ENCODE data around the gene LETM1. TPM values are rescaled to one million over a fixed set of nuclear protein-coding genes. Genes with fewer than 3 reads are reported as not detected.

LETM1 gene
- total and polyA plus RNA-seq, 2 of the 13 experiments (the other 11 are each of a cell fraction or from before 2014, with no cell fraction given), result 9.7 to 41.6 TPM

DNA sequence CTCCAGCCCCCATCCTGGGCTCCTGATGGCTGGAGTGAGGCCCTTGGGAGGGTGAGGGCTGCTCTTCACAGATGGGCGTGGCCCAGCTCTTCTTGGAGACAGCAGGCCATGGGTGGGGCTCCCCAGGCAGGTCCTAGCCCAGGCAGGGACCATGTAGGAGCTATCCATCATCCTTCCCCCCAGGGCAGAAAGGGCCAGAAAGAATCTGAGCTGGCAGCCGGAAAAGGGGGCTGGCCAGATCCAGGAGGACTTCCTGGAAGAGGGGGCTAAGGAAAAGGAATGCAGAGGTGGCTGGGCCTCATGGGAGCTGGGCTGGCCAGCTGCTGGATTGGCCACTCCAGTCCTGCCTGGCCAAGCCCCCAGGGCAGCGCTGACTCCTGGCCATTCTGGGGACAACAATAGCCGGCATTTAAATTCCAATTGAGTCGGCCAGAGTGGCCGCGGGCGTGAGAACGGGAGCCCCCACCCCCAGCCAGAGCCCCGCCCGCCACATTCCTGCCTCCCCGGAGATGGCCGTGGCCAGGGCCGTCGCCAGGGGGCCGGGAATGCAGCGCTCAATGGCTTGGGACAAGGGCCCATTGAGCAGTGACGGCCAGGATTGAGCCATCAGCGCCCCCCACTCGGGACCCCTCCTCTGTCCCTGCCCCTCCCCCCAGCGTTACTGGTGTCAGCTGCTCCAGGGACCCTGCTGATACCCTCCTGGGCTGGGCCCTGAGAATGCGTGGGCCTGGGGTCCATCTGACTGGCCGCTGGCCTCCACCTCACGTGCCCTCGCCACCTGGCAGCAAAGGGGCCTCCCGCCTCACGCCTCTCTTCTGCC, 77.9 kb downstream of the LETM1 start (continued):
- no peak for TF ChIP-seq SMAD1 (CRISPR knock-in tag; IDR thresholded peaks at IDR 0.05; ENCODE audit: borderline replicate concordance, low read depth)
- TF ChIP-seq, protein P1, sequence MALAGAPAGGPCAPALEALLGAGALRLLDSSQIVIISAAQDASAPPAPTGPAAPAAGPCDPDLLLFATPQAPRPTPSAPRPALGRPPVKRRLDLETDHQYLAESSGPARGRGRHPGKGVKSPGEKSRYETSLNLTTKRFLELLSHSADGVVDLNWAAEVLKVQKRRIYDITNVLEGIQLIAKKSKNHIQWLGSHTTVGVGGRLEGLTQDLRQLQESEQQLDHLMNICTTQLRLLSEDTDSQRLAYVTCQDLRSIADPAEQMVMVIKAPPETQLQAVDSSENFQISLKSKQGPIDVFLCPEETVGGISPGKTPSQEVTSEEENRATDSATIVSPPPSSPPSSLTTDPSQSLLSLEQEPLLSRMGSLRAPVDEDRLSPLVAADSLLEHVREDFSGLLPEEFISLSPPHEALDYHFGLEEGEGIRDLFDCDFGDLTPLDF (CRISPR knock-in tag; IDR thresholded peaks at IDR 0.05), result no peak
- TF ChIP-seq ZNF501 (CRISPR knock-in tag; IDR thresholded peaks at IDR 0.05), result no peak
- TF ChIP-seq, protein P2, sequence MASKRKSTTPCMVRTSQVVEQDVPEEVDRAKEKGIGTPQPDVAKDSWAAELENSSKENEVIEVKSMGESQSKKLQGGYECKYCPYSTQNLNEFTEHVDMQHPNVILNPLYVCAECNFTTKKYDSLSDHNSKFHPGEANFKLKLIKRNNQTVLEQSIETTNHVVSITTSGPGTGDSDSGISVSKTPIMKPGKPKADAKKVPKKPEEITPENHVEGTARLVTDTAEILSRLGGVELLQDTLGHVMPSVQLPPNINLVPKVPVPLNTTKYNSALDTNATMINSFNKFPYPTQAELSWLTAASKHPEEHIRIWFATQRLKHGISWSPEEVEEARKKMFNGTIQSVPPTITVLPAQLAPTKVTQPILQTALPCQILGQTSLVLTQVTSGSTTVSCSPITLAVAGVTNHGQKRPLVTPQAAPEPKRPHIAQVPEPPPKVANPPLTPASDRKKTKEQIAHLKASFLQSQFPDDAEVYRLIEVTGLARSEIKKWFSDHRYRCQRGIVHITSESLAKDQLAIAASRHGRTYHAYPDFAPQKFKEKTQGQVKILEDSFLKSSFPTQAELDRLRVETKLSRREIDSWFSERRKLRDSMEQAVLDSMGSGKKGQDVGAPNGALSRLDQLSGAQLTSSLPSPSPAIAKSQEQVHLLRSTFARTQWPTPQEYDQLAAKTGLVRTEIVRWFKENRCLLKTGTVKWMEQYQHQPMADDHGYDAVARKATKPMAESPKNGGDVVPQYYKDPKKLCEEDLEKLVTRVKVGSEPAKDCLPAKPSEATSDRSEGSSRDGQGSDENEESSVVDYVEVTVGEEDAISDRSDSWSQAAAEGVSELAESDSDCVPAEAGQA (IDR thresholded peaks at IDR 0.05; ENCODE audit: low read depth), result no peak
- TF ChIP-seq, protein P2 (CRISPR knock-in tag; IDR thresholded peaks at IDR 0.05; ENCODE audit: borderline replicate concordance), result 0 out of 2 replicates have a peak, but pooled peaks have one; percentile 31
- no peak for TF ChIP-seq ZNF749 (CRISPR knock-in tag; IDR thresholded peaks at IDR 0.05; ENCODE audit: borderline replicate concordance)
- TF ChIP-seq, protein P3, sequence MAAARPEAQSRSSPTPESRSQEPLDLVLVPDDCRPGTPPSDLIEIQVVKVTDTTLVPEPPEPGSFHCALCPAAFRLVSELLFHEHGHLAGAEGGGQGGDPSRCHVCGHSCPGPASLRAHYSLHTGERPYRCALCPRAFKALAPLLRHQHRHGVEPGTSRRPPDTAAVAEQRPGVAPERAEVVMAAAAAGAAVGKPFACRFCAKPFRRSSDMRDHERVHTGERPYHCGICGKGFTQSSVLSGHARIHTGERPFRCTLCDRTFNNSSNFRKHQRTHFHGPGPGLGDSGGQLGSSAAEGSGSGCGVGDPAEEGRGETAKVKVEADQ (CRISPR knock-in tag; IDR thresholded peaks at IDR 0.05; ENCODE audit: borderline replicate concordance), result no peak; the same call in 1 of the 2 replicates
- TF ChIP-seq KDM5B (CRISPR knock-in tag; IDR thresholded peaks at IDR 0.05; ENCODE audit: borderline replicate concordance), result no peak
- TF ChIP-seq ZFP82 (CRISPR knock-in tag; IDR thresholded peaks at IDR 0.05; ENCODE audit: borderline replicate concordance), result no peak
- TF ChIP-seq, protein P4, sequence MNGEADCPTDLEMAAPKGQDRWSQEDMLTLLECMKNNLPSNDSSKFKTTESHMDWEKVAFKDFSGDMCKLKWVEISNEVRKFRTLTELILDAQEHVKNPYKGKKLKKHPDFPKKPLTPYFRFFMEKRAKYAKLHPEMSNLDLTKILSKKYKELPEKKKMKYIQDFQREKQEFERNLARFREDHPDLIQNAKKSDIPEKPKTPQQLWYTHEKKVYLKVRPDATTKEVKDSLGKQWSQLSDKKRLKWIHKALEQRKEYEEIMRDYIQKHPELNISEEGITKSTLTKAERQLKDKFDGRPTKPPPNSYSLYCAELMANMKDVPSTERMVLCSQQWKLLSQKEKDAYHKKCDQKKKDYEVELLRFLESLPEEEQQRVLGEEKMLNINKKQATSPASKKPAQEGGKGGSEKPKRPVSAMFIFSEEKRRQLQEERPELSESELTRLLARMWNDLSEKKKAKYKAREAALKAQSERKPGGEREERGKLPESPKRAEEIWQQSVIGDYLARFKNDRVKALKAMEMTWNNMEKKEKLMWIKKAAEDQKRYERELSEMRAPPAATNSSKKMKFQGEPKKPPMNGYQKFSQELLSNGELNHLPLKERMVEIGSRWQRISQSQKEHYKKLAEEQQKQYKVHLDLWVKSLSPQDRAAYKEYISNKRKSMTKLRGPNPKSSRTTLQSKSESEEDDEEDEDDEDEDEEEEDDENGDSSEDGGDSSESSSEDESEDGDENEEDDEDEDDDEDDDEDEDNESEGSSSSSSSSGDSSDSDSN (CRISPR knock-in tag; IDR thresholded peaks at IDR 0.05), result peak; percentile 26; the same call in 1 of the 2 replicates
- TF ChIP-seq, protein P5, sequence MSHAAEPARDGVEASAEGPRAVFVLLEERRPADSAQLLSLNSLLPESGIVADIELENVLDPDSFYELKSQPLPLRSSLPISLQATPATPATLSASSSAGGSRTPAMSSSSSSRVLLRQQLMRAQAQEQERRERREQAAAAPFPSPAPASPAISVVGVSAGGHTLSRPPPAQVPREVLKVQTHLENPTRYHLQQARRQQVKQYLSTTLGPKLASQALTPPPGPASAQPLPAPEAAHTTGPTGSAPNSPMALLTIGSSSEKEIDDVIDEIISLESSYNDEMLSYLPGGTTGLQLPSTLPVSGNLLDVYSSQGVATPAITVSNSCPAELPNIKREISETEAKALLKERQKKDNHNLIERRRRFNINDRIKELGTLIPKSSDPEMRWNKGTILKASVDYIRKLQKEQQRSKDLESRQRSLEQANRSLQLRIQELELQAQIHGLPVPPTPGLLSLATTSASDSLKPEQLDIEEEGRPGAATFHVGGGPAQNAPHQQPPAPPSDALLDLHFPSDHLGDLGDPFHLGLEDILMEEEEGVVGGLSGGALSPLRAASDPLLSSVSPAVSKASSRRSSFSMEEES (CRISPR knock-in tag; IDR thresholded peaks at IDR 0.05), result 0 out of 2 replicates have a peak, but pooled peaks have one; percentile 41
- TF ChIP-seq, protein P6, sequence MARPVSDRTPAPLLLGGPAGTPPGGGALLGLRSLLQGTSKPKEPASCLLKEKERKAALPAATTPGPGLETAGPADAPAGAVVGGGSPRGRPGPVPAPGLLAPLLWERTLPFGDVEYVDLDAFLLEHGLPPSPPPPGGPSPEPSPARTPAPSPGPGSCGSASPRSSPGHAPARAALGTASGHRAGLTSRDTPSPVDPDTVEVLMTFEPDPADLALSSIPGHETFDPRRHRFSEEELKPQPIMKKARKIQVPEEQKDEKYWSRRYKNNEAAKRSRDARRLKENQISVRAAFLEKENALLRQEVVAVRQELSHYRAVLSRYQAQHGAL (CRISPR knock-in tag; IDR thresholded peaks at IDR 0.05; ENCODE audit: not compliant biosample characterization), result no peak
- peak; percentile 41 for TF ChIP-seq IKZF4 (CRISPR knock-in tag; IDR thresholded peaks at IDR 0.05; ENCODE audit: borderline replicate concordance, low read depth, not compliant biosample characterization)
- TF ChIP-seq SIN3A (IDR thresholded peaks at IDR 0.05; ENCODE audit: borderline replicate concordance, low read depth, low read length), result no peak
